ENCODE results near the gene PIAS1. TPM values are rescaled to one million over a fixed set of nuclear protein-coding genes. Genes with fewer than 3 reads are reported as not detected.
"Not testable (repeated sequence)": the region's sequence is repeated elsewhere in the genome, so short reads cannot be mapped to it uniquely, and the experiment has no call there.

The PIAS1 gene
- total RNA-seq, 1 donor from 2014 or later: 8.1 TPM

GRCh38 chr15:68202994-68203393 is 148.9 kb downstream of the PIAS1 start:
- DNase-seq (ENCODE audit: low read depth, low spot score): not testable (repeated sequence)

- DNase-seq (ENCODE audit: low read depth, low spot score): no peak
These were observed 149.4 kb downstream of the PIAS1 start for GRCh38 chr15:68203486-68203885.

GRCh38 chr15:68203956-68204355 is 149.8 kb downstream of the PIAS1 start:
- DNase-seq (ENCODE audit: low read depth, low spot score): no peak

GRCh38 chr15:68204361-68204760 is 150.2 kb downstream of the PIAS1 start:
- no peak for DNase-seq (ENCODE audit: low read depth, low spot score)

- no peak for DNase-seq (ENCODE audit: low read depth, low spot score)
These were observed 150.9 kb downstream of the PIAS1 start, which contains the start of gene CALML4 for GRCh38 chr15:68204776-68205557. Gene CALML4, minus strand, starts transcription at chr15:68205332. Its CDS starts 85 bp downstream, at chr15:68205247.

GRCh38 chr15:68205558-68205944 is 151.4 kb downstream of the PIAS1 start:
- no peak for DNase-seq (ENCODE audit: low read depth, low spot score)

- DNase-seq (ENCODE audit: low read depth, low spot score): no peak
These were observed 151.9 kb downstream of the PIAS1 start for GRCh38 chr15:68205954-68206539.

- DNase-seq (ENCODE audit: low read depth, low spot score): no peak
These were observed 152.6 kb downstream of the PIAS1 start for GRCh38 chr15:68206711-68207151.

GRCh38 chr15:68207176-68207935 is 153.2 kb downstream of the PIAS1 start:
- DNase-seq (ENCODE audit: low read depth, low spot score): no peak

- no peak for DNase-seq (ENCODE audit: low read depth, low spot score)
These were observed 154.0 kb downstream of the PIAS1 start for GRCh38 chr15:68208136-68208535.

GRCh38 chr15:68208636-68209240 is 154.6 kb downstream of the PIAS1 start:
- no peak for DNase-seq (ENCODE audit: low read depth, low spot score)

GRCh38 chr15:68209272-68209671 is 155.2 kb downstream of the PIAS1 start:
- no peak for DNase-seq (ENCODE audit: low read depth, low spot score)

GRCh38 chr15:68209735-68210408 is 155.8 kb downstream of the PIAS1 start:
- DNase-seq (ENCODE audit: low read depth, low spot score): no peak

- no peak for DNase-seq (ENCODE audit: low read depth, low spot score)
These were observed 156.3 kb downstream of the PIAS1 start for GRCh38 chr15:68210409-68210756.

- no peak for DNase-seq (ENCODE audit: low read depth, low spot score)
These were observed 156.9 kb downstream of the PIAS1 start for GRCh38 chr15:68210821-68211655.

- no peak for DNase-seq (ENCODE audit: low read depth, low spot score)
These were observed 157.7 kb downstream of the PIAS1 start for GRCh38 chr15:68211656-68212320.

GRCh38 chr15:68213491-68213845 is 159.4 kb downstream of the PIAS1 start:
- DNase-seq (ENCODE audit: low read depth, low spot score): not testable (repeated sequence)

- no peak for DNase-seq (ENCODE audit: low read depth, low spot score)
These were observed 160.1 kb downstream of the PIAS1 start for GRCh38 chr15:68213991-68214837.

- DNase-seq (ENCODE audit: low read depth, low spot score): no peak
These were observed 160.7 kb downstream of the PIAS1 start for GRCh38 chr15:68214838-68215254.

Data from pulmonary artery endothelial cell (primary cell).